Stimulated activated CD8-positive, alpha-beta memory T cell treated with anti-CD3 and anti-CD28 coated beads, Interleukin-15, amount 100 ng/mL, for 24 hours (primary cell): ENCODE results near the gene APPBP2.
"Not testable (repeated sequence)": the region's sequence is repeated elsewhere in the genome, so short reads cannot be mapped to it uniquely, and the experiment has no call there.

Source experiments
- DNase-seq: peaks from one replicate; pipeline ENCODE4 v3.0.0-alpha.2; 2020; ENCODE audit warnings: low read depth

Gene APPBP2

GRCh38 chr17:60495260-60495659, 30.8 kb downstream of the APPBP2 start:
- no peak for DNase-seq

- DNase-seq, result no peak
These were observed 32.2 kb downstream of the APPBP2 start for GRCh38 chr17:60493847-60494321.

- no peak for DNase-seq
These were observed 34.3 kb downstream of the APPBP2 start for GRCh38 chr17:60491771-60492170.

GRCh38 chr17:60490594-60490993, 35.4 kb downstream of the APPBP2 start:
- not testable (repeated sequence) for DNase-seq

GRCh38 chr17:60481604-60482003, 44.4 kb downstream of the APPBP2 start:
- DNase-seq, result no peak

GRCh38 chr17:60473788-60474187, 52.3 kb downstream of the APPBP2 start:
- DNase-seq, result no peak

GRCh38 chr17:60472449-60472848, 53.6 kb downstream of the APPBP2 start:
- no peak for DNase-seq

GRCh38 chr17:60471451-60471850, 54.6 kb downstream of the APPBP2 start:
- DNase-seq, result no peak

GRCh38 chr17:60468371-60468770, 57.7 kb downstream of the APPBP2 start:
- DNase-seq, result no peak

GRCh38 chr17:60464343-60464742, 61.7 kb downstream of the APPBP2 start:
- no peak for DNase-seq

GRCh38 chr17:60463157-60463835, 62.7 kb downstream of the APPBP2 start:
- no peak for DNase-seq

- DNase-seq, result no peak
These were observed 64.5 kb downstream of the APPBP2 start for GRCh38 chr17:60461584-60461983.

- DNase-seq, result no peak
These were observed 68.9 kb downstream of the APPBP2 start for GRCh38 chr17:60457148-60457547.

GRCh38 chr17:60455378-60455777, 70.7 kb downstream of the APPBP2 start:
- DNase-seq, result no peak

GRCh38 chr17:60451965-60452364, 74.1 kb downstream of the APPBP2 start:
- no peak for DNase-seq

GRCh38 chr17:60451071-60451470, 75.0 kb downstream of the APPBP2 start:
- no peak for DNase-seq

GRCh38 chr17:60447375-60447774, 78.7 kb downstream of the APPBP2 start:
- DNase-seq, result no peak

GRCh38 chr17:60445144-60445543, 80.9 kb downstream of the APPBP2 start:
- no peak for DNase-seq

GRCh38 chr17:60443713-60444112, 82.3 kb downstream of the APPBP2 start:
- DNase-seq, result no peak

- DNase-seq, result no peak
These were observed 83.5 kb downstream of the APPBP2 start for GRCh38 chr17:60442271-60443173.

GRCh38 chr17:60439501-60439900, 86.5 kb downstream of the APPBP2 start:
- DNase-seq, result no peak

- no peak for DNase-seq
These were observed 89.4 kb downstream of the APPBP2 start for GRCh38 chr17:60436676-60437075.
